Fibroblast of lung (primary cell): Measurements from ENCODE around the gene HAPSTR1. TPM values are rescaled to one million over a fixed set of nuclear protein-coding genes. Genes with fewer than 3 reads are reported as not detected.

Experiments used
- DNase-seq, 2 donors: peaks; one replicate each; pipeline versions ENCODE4 v3.0.0 to v3.0.0-alpha.2; 2010; ENCODE audit warnings: low read depth in 2 of 2
- H2AFZ ChIP-seq: 2 replicates; pipeline ENCODE4 v1.5.1; 2012; ENCODE audit warnings: low read length, control low read depth, inconsistent platforms
- H3K27ac ChIP-seq: 2 replicates; pipeline ENCODE4 v1.5.1; 2011; ENCODE audit warnings: low read length, control low read depth; ENCODE audit not compliant: insufficient read depth
- H3K27me3 ChIP-seq: 2 replicates; pipeline ENCODE4 v1.5.1; 2011; ENCODE audit warnings: mild to moderate bottlenecking, low read length; ENCODE audit not compliant: control insufficient read depth, insufficient read depth
- H3K36me3 ChIP-seq: 2 replicates; pipeline ENCODE4 v1.5.1; 2011; ENCODE audit warnings: low read length; ENCODE audit not compliant: control insufficient read depth, insufficient read depth
- H3K4me1 ChIP-seq: 2 replicates; pipeline ENCODE4 v1.5.1; 2011; ENCODE audit warnings: low read length; ENCODE audit not compliant: control insufficient read depth, insufficient read depth; ENCODE audit errors: extremely low read depth
- H3K4me2 ChIP-seq: 2 replicates; pipeline ENCODE4 v1.5.1; 2011; ENCODE audit warnings: low read length, control low read depth; ENCODE audit not compliant: insufficient read depth; ENCODE audit errors: extremely low read depth
- H3K4me3 ChIP-seq, 4 experiments: fragments of 200-600 bp in 1 of 4; sonication (generic) in 1 of 4; replicated peaks in 1 of 4; 2 replicates each; pipeline ENCODE4 v1.5.1; 2011 to 2016; ENCODE audit warnings: low read length in 4 of 4, low read depth in 3 of 4, mild to moderate bottlenecking in 3 of 4, control low read depth in 2 of 4, inconsistent platforms in 1 of 4, mixed read lengths in 1 of 4; ENCODE audit not compliant: insufficient read depth in 1 of 4; ENCODE audit errors: control extremely low read depth in 1 of 4
- H3K79me2 ChIP-seq: 2 replicates; pipeline ENCODE4 v1.5.1; 2012; ENCODE audit warnings: mild to moderate bottlenecking, low read length, inconsistent platforms; ENCODE audit not compliant: control insufficient read depth, insufficient read depth
- H3K9ac ChIP-seq: 2 replicates; pipeline ENCODE4 v1.5.1; 2011; ENCODE audit warnings: mild to moderate bottlenecking, low read length, control low read depth; ENCODE audit not compliant: insufficient read depth
- H3K9me3 ChIP-seq: 2 replicates; pipeline ENCODE4 v1.5.1; 2012; ENCODE audit warnings: low read depth, low read length; ENCODE audit not compliant: control insufficient read depth, insufficient read depth
- H4K20me1 ChIP-seq: 2 replicates; pipeline ENCODE4 v1.5.1; 2011; ENCODE audit warnings: low read length; ENCODE audit not compliant: control insufficient read depth, insufficient read depth; ENCODE audit errors: extremely low read depth
- EZH2 ChIP-seq: IDR thresholded peaks from 2 replicates; pipeline ENCODE4 v1.5.1; 2012; ENCODE audit warnings: low read length, control low read depth, mild to moderate bottlenecking; ENCODE audit errors: missing control alignments
- polyA plus RNA-seq, 2 donors: library from polyadenylated mRNA; depleted of rRNA in 1 of 2; stranded (reverse) in 1 of 2; unstranded in 1 of 2; fragments of >200 nt; gene quantifications; 2 replicates each; pipeline ENCODE4 v1.2.1, GENCODE V29; 2011 to 2012; ENCODE audit warnings: missing spikeins in 1 of 2
- total RNA-seq: library from RNA; depleted of rRNA; stranded (reverse); fragments of >200 nt; gene quantifications from 2 replicates; pipeline ENCODE4 v1.2.1, GENCODE V29; 2014
- TF ChIP-seq, protein P1 (sequence below), 2 donors: IDR thresholded peaks in 1 of 2; conservative IDR thresholded peaks in 1 of 2; 1 replicate in 1 of 2; 2 replicates in 1 of 2; pipeline ENCODE4 v1.5.1; 2011 to 2012; ENCODE audit warnings: low read length in 2 of 2, control low read depth in 1 of 2, inconsistent platforms in 1 of 2, low read depth in 1 of 2, mild to moderate bottlenecking in 1 of 2

HAPSTR1 gene
- total and polyA plus RNA-seq, 2 donors (not counting 1 experiment from before 2014, with no cell fraction given) = 37.5 to 57.3 TPM

- H3K4me1 ChIP-seq = peaks cover 20% of the 10 kb centered on the region
- peaks cover 7% of the 10 kb centered on the region for H3K36me3 ChIP-seq
Observed at GRCh38 chr16:9095656-9096397, 4.4 kb downstream of the HAPSTR1 start.

GRCh38 chr16:9096416-9096952 is 5.0 kb downstream of the HAPSTR1 start:
- Histone ChIP-seq H3K79me2 (peaks cover 98% of the 10 kb centered on the region), H4K20me1 (peaks cover 8% of the 10 kb centered on the region), H3K4me3 (peak overlapping the region in 1 of 4 experiments; percentile 16), H3K27ac (no peak overlapping the region), H2AFZ (no peak overlapping the region), H3K27me3 (no peaks in the 10 kb centered on the region), H3K9me3 (no peaks in the 10 kb centered on the region), H3K4me2 (no peak overlapping the region), H3K36me3 (peaks cover 9% of the 10 kb centered on the region), H3K4me1 (peaks cover 22% of the 10 kb centered on the region), H3K9ac (no peak overlapping the region)
- no peak for TF ChIP-seq EZH2
- TF ChIP-seq, protein P1, sequence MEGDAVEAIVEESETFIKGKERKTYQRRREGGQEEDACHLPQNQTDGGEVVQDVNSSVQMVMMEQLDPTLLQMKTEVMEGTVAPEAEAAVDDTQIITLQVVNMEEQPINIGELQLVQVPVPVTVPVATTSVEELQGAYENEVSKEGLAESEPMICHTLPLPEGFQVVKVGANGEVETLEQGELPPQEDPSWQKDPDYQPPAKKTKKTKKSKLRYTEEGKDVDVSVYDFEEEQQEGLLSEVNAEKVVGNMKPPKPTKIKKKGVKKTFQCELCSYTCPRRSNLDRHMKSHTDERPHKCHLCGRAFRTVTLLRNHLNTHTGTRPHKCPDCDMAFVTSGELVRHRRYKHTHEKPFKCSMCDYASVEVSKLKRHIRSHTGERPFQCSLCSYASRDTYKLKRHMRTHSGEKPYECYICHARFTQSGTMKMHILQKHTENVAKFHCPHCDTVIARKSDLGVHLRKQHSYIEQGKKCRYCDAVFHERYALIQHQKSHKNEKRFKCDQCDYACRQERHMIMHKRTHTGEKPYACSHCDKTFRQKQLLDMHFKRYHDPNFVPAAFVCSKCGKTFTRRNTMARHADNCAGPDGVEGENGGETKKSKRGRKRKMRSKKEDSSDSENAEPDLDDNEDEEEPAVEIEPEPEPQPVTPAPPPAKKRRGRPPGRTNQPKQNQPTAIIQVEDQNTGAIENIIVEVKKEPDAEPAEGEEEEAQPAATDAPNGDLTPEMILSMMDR (conservative IDR thresholded peaks at IDR 0.05 in 1 of 2, IDR thresholded peaks at IDR 0.05 in 1 of 2; ENCODE audit: low read depth in 1 of 2, low read length in 2 of 2) = no peak
- DNase-seq = no peak

More at GRCh38 chr16:9095656-9096397, 4.4 kb downstream of the HAPSTR1 start:
- Histone ChIP-seq H3K27me3 (no peaks in the 10 kb centered on the region), H3K9me3 (no peaks in the 10 kb centered on the region), H4K20me1 (peaks cover 8% of the 10 kb centered on the region), H3K27ac (no peak overlapping the region), H2AFZ (no peak overlapping the region), H3K9ac (no peak overlapping the region), H3K4me2 (peak overlapping the region; percentile 72), H3K4me3 (peak overlapping the region; percentile 12 to 97 (median 86)), H3K79me2 (peaks cover 91% of the 10 kb centered on the region)
- no peak for DNase-seq
- no peak for TF ChIP-seq EZH2
- TF ChIP-seq, protein P1 (conservative IDR thresholded peaks at IDR 0.05 in 1 of 2, IDR thresholded peaks at IDR 0.05 in 1 of 2; ENCODE audit: low read depth in 1 of 2, low read length in 2 of 2) = no peak

GRCh38 chr16:9097266-9098219 is 6.1 kb downstream of the HAPSTR1 start:
- Histone ChIP-seq H3K4me1 (peaks cover 22% of the 10 kb centered on the region), H2AFZ (no peak overlapping the region), H3K79me2 (peaks cover 99% of the 10 kb centered on the region), H3K36me3 (peaks cover 9% of the 10 kb centered on the region), H3K4me3 (no peak overlapping the region), H3K9ac (no peak overlapping the region), H3K27me3 (no peaks in the 10 kb centered on the region), H3K27ac (no peak overlapping the region), H4K20me1 (peaks cover 8% of the 10 kb centered on the region), H3K9me3 (no peaks in the 10 kb centered on the region), H3K4me2 (peak overlapping the region; percentile 32)
- DNase-seq = no peak
- TF ChIP-seq, protein P1 (conservative IDR thresholded peaks at IDR 0.05 in 1 of 2, IDR thresholded peaks at IDR 0.05 in 1 of 2; ENCODE audit: low read depth in 1 of 2, low read length in 2 of 2) = no peak
- no peak for TF ChIP-seq EZH2
